Urothelium cell line (cell line): ENCODE measurements around the gene MYO5C.
"Not testable (repeated sequence)": the region's sequence is repeated elsewhere in the genome, so short reads cannot be mapped to it uniquely, and the experiment has no call there.

Experiments
- DNase-seq: peaks from one replicate; pipeline ENCODE4 v3.0.0; 2011; ENCODE audit warnings: low spot score, mixed read lengths
- FAIRE-seq: peaks from 2 replicates; lab custom pipeline; 2011; peaks lifted over from hg19 to GRCh38; lab: Jason Lieb, UNC

Gene MYO5C

DNA sequence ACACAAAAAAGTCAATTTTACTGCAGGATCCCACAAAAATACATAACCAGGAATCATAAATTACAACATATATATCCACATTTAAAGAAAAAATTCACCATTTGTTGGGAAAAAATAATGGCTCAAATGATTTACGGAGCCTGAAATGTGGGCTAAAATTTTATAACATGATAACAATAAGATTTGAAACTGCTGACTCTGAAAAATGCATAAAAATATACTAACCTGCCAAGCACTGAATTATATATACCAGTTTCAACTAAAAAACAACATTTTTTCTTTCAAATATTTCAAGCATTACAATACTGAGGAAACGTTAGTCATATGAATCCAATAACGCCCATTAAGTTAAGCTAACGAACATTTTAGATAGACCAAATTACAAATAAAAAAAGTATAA is 12.2 kb upstream of the MYO5C start:
- FAIRE-seq: no peak

GRCh38 chr15:52306270-52306669 is 10.7 kb upstream of the MYO5C start:
- FAIRE-seq (no peak), DNase-seq (no peak)

More for the DNA sequence above, 12.2 kb upstream of the MYO5C start:
- DNase-seq: no peak

DNA sequence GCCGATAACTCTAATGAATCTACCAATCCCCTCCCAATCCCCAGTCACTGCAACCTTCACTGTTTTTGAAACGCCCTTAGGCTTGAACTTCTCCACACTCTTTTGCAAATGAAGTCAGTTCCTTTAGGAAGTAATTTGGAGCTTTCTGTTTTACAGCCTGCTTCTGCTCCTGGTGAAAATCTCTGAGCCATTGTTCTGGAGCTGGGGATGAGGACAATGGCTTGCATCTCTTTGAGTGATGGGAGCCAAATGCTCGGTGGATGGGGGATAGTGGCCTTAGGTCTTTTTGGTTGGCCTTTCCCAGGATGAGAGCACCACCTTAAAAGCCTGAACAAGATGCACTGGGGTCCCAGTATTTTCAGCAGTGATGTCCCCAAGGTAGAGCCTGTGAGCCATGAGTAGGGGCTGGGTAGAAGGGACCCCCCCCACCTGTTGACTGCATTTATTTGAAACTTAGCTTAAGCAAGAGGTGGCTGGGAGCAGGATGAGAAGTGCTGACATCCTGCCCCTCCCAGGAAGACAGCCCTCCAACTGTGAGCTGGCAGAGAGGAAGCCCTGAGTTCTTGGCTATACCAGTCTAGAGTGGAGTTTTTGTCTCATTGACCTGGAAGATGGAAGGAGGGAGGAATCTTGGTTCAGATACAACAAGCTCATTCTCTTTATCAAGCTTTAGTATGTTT is 7.6 kb upstream of the MYO5C start:
- FAIRE-seq (no peak), DNase-seq (no peak)

GRCh38 chr15:52301265-52301847 is 5.8 kb upstream of the MYO5C start:
- no peak for FAIRE-seq
- DNase-seq: no peak

DNA sequence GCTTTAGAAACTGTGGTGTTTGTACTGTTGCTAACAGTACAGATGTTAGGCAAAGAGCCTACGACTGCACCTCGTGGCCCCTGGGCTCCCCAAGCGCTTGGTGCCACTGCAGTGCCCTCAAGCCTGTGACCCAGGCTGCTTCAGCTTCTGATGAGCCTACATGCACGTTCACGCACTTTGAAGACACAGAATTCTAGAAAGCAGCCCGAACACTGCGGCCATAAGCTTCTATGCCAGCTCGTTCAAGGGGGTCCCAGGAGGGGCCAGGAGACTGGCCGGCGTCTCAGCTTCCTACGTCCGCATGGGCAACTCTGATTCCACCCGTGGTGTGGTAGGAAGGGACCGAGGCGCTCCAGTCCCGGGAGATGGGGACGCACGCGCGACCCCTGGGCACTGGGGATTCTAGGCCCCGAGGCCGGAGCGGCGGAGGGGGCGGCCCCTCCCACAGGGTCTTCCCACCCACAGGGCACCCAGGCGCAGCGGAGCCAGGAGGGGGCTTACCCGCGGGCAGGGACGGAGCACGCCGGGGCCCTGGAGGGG is 653 bp downstream of the MYO5C start:
- DNase-seq: no peak
- FAIRE-seq: no peak

DNA sequence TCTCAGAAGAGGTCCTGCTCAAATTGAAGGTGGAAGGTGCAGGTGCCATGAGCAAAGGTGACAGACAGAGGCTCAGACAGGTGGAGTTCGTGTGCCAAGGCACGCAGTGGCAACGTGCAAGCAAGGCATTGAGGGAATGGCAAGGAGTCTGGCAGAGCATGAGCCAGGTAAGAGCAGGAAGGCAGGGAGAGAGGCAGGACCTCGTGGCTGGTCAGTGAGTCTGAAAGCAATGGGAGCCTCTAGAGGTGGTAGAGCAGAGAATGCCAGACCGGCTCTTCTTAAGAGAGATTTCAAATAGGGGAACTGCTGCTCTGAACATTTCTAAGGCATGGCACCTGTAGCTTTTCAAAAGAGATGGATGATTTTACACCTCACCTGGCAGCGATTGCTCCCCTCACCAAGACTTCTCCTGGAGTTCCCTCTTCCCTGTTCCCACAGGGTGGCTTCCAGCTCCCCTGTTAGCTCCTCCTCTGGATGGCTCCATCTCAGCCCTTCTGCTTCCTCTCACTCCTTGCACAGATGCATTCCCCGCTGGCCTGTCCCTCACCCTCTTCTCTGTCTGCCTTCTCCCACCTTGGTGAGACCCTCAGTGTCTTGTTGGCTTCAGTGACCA is 2.7 kb downstream of the MYO5C start:
- FAIRE-seq (no peak), DNase-seq (no peak)

DNA sequence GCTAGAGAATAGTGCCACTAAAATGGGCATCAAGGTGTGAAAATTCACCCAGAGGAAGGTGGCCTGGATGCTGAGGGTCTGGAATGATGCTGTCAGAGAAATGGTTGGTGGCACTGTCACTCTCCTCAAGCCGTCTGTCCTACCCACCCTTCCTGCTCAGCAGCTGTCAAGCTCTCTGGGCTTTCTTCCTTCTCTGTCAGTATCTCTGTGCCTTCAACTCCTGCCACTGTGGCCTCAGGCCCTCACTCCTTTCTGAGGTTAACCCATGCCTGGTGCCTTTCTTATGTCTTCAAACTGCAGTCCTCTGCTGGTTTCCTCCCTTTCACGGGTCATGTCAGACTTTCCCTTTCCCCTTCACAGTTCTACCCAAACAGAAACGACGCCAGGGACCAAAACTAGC is 4.4 kb downstream of the MYO5C start:
- no peak for DNase-seq
- no peak for FAIRE-seq

DNA sequence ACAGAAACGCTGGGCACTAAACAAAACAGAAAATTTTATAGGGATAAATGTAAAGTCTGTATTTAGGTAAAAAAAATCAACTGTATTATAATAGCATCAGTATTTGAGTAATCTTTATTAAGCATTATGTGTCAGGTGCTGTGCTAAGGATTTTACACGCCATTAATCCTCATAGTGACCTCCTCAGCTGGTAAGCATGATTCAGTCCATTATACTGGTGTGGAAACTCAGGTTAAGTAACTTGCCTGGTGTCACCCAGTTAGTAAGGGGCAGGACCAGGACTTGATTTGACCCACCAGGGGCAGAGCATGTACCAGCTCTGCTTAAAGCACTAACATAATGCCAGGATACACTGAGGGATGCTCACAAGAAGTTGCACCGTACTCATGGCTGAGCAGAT is 4.8 kb downstream of the MYO5C start:
- FAIRE-seq (no peak), DNase-seq (no peak)

GRCh38 chr15:52290329-52290728 is 5.3 kb downstream of the MYO5C start:
- DNase-seq: no peak
- FAIRE-seq: no peak

DNA sequence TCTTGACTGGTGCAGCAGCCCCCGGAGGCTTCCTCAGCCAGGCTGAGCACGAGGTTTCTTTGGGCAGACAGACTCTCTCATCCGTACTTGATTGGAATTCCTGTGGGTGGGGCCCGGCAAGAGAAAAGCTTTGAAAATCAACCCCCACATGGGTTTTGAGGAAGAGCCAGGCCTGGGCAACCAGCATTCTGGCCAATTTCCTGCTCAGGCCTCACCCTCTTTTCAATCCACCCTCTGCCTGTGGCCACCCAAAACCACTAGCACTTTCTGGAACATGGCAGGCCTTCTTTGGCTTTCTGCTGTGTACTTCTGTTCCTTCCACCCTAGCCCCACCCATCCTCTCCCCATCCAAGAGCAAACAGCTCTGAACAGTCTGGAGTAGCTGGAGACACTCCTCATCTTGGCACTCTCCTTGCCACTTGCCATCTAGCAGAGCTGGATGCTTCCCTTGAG is 5.9 kb downstream of the MYO5C start:
- no peak for FAIRE-seq
- DNase-seq: peak; percentile 6

- DNase-seq (no peak), FAIRE-seq (no peak)
Observed at GRCh38 chr15:52288986-52289385, 6.6 kb downstream of the MYO5C start.

DNA sequence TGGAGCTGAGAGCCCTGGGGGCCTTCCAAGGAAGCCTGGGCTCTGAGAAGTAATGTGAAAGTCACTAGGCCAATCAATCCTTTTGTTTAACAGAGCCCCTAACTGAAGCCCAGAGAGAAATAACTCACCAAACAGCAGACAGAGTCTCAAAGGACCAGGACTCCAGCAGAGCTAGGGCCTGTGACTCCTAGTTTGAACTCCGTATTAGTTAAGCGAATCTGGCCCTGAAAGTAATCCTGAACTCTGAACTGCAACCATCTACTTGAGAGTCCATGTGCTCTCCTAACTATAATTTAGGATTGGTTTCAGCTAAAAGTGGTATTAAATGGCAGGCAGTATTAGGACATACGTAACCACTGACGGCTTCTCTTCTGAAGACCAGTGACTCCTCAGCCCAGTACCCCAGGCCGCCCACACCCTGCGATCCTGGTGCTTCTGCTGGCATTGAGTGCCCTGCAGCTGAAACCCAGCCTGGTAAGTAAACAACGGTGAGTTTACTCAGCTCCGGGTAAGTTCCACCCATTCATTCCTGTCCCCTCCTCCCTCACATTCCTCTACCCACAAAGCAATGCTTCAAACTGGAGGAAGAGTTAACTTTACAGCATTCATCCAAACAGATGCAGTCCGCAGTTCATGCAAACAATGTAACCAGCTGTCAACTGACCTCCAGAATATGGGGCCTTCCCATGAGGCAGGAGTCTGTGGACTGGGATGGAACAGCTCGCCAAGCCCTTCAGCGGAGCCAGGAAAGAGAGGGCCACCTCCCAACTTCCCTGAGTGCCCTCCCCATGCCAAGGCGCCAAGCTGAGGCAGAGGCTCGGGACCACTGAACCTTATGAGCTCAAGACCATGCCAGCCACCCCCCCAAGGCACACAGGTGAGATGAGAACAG is 7.3 kb downstream of the MYO5C start:
- DNase-seq (peak; percentile 25), FAIRE-seq (no peak)

- DNase-seq (no peak), FAIRE-seq (no peak)
Observed at GRCh38 chr15:52287114-52287513, 8.5 kb downstream of the MYO5C start.

DNA sequence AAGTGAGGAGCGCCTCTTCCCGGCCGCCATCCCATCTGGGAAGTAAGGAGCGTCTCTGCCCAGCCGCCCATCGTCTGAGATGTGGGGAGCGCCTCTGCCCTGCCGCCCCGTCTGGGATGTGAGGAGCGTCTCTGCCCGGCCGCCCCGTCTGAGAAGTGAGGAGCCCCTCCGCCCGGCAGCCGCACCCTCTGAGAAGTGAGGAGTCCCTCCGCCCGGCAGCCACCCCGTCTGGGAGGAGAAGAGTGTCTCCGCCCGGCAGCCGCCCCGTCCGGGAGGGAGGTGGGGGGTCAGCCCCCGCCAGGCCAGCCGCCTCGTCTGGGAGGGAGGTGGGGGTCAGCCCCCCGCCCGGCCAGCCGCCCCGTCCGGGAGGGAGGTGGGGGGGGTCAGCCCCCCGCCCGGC is 9.7 kb downstream of the MYO5C start:
- not testable (repeated sequence) for DNase-seq, FAIRE-seq

GRCh38 chr15:52284164-52284563 is 11.4 kb downstream of the MYO5C start:
- FAIRE-seq (no peak), DNase-seq (no peak)

DNA sequence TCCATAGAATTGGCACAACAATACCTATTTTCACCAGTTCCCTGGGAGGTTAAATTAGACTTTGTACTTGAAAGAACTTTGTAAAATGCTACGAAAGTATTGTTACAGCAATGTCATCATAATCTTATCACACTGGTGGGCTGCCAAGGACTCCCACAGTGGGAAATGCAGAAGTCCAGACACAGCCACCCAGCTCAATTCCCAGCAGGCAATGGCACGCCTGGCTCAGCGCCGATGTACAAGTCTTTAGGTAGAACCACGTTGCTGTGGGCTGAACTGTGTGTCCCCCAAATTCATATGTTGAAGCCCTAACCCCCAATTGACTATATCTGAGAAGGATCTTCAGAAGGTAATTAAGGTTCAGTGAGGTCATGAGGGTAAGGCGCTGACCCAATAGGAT is 12.3 kb downstream of the MYO5C start:
- no peak for DNase-seq
- no peak for FAIRE-seq

DNA sequence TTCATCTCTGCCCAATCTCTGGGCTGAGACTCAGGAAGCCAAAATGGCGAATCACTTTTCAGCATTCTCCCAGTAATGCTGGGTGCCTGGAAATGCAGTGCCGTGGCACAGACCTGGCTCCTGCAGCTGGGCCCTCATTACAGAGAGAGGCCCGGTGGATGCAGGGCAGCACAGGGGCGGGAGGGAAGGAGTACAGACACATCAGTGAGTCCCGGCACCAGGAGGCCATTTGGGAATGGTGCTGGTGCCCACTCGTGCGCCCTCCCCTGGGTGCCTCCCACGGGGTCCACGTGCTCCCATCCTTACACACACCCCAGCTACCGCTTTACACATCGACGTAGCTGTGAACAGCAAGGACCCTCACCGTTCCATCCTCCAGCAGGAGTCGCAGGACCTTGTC is 13.2 kb downstream of the MYO5C start:
- no peak for FAIRE-seq

DNA sequence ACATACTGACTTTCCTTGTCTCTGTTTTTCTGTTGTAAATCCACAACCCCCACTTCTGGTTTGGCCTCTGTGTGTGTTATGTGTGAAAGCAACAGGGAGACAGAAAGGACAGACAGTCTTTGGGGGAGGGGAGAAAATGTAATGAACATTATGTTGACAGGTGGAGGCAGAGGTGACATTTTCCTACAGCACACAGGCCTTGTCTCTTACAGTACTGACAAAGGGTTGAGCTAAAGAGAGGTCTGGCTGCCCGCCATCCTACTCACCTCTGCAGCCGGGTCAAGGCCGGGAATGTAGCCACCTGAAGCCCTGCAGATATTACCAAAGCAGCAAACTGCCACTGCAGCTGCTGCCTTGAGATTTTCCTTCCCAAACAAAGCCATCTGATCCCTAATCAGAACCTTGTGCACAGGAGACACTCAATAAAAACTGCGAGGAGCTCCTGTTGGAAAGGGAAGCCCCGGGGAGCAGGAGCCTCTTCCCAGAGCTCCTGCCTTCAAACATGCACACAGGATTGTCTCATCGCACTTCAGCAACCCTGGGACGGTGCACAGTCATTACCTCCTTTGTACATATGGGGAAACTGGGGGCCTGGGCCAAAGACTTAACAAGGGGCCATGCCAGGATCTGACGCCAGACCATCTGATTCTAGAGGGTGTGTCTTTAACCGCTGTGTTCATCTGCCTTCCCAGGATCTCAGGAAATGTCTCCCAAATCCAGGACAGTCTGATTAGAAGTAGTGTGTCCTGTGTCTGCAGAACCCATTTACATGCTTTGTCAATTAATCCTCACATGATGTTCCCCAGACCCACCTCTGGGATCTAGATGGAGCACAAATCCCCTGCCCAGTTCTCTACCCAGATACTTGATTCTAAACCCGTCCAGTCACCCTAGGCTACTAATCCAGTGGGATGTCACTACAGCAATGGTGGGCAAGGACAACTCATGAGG is 14.2 kb downstream of the MYO5C start:
- FAIRE-seq: no peak
- no peak for DNase-seq

More for the DNA sequence above, 13.2 kb downstream of the MYO5C start:
- no peak for DNase-seq

- FAIRE-seq (no peak), DNase-seq (no peak)
Observed at GRCh38 chr15:52280326-52281084, 15.1 kb downstream of the MYO5C start.
